Measurements from ENCODE around the gene TMEM120B. TPM values are rescaled to one million over a fixed set of nuclear protein-coding genes. Genes with fewer than 3 reads are reported as not detected.

TMEM120B gene
- total RNA-seq, 2 experiments from 2014 or later, result 12.4 to 21.5 TPM

DNA sequence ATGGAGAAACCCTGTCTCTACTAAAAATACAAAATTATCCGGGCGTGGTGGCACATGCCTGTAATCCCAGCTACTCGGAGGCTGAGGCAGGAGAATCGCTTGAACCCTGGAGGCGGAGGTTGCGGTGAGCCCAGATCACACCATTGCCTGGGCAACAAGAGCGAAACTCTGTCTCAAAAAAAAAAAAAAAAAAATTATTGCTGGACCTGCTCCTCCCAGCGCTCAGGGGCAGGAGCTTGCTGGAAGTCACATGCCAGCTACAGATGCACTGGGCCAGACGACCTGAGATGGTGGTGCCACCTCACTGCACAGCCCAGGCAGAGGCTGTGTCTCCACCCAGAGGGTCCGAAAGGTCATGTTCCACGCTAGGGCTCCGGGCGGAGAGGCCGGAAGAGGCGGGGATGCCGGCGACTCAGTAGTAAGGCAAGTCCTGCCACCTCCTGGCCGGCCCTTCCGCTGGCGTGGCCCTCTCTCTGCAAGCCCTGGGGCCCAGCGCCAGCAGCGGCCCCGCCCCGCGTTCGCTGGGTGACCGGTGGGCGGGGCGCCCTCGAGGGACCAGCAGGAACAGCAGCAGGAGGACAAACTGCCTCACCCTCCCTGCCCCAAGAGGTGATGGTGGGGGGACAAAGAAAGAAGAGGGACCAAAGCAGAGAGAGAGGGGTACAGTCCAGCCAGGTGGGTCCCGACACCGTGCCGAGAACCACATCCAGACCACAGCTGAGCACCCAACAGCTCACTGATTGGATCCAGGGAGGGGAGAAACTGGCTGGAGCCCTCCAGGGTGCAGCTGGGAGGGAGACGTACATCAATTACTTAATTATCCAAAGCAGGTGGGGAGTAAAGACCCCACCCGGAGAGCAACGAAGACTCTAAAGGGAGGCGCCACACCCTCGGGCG, 84.6 kb downstream of the TMEM120B start:
- Histone ChIP-seq H4K20me1 (ENCODE audit: insufficient read depth, low read length) (no peaks in the 10 kb centered on the region), H3K36me3 (ENCODE audit: insufficient read depth, low read length) (peaks cover 9% of the 10 kb centered on the region; the same call in 1 of the 2 replicates), H3K4me3 (ENCODE audit: low read depth, low read length, poor library complexity, severe bottlenecking) (no peak overlapping the region), H3K9me3 (ENCODE audit: low read length) (no peaks in the 10 kb centered on the region), H3K4me2 (ENCODE audit: low read length) (peak overlapping the region; percentile 58; the same call in 1 of the 2 replicates), H3K9me2 (ENCODE audit: insufficient read depth, low read length) (no peaks in the 10 kb centered on the region), H3K4me1 (ENCODE audit: insufficient read depth, low read length, poor library complexity, severe bottlenecking) (peaks cover 60% of the 10 kb centered on the region), H3K27ac (ENCODE audit: low read depth, low read length, poor library complexity, severe bottlenecking) (no peak overlapping the region), H3K79me2 (ENCODE audit: insufficient read depth, low read depth, low read length) (peaks cover 10% of the 10 kb centered on the region; the same call in 1 of the 2 replicates), H2AFZ (ENCODE audit: low read length) (no peak overlapping the region)
- ChIA-PET CTCF (ENCODE audit: unreplicated experiment) (no interaction called here), POLR2A (interaction anchor here (1.0 kb wide), 1 partner anchor 14 kb away, joined by 3 read pairs; no protein-coding TSS in a partner anchor)
- intact Hi-C loops (cut with micrococcal nuclease; ENCODE audit: unreplicated experiment), result no loop called here
- BruUV-seq (replicated peaks), result no TSS peak
- no peak for TF ChIP-seq CTCF (conservative IDR thresholded peaks at IDR 0.05; ENCODE audit: low read length)
- TF ChIP-seq EZH2phosphoT487 (IDR thresholded peaks at IDR 0.05; ENCODE audit: borderline replicate concordance, low read depth, low read length), result no peak
- no peak for DNase-seq (ENCODE audit: low spot score)

DNA sequence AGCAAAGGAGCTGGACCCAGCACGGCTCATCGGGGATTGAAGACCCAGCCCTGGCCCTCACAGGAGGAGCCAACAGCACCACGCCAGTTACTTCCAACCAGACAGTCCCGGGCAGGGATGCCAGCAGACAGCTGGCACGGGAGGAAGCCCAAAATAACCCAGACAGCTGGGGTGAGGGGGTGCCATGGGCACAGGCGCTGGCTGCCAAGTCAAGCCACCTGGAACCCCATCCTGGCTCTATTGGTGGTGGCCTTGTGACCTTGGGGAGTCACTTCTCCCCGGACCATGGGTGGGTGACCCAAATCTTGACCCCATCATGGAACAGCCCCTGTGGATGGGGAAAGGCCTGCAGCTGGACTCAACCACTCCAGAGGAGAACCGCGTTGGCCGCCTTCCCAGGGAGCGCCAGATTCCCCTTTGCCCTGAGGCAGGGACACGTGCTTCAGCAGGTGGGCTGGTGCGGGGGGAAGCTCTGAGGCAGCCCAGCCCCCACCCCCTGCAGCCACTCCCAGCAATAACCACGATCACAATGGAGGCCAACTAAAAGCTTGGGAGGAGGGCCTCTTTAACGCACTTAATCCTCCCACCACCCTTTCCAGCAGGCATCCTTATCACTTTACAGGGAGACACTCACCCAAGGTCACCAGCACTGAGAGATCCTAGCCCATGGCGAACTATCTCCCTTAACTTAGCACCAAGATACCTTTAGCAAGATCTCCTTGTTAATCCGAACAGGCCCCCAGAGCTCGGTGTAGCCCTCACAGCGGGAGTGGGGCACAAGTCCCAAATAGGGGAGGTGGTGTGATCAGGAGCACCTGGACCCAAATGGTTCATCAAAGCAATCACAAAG, 85.6 kb downstream of the TMEM120B start:
- no peak overlapping the region for H3K27ac ChIP-seq (ENCODE audit: low read depth, low read length, poor library complexity, severe bottlenecking)
- H3K9me3 ChIP-seq (ENCODE audit: low read length), result no peaks in the 10 kb centered on the region
- peaks cover 16% of the 10 kb centered on the region; the same call in 1 of the 2 replicates for H3K79me2 ChIP-seq (ENCODE audit: insufficient read depth, low read depth, low read length)
- BruUV-seq (replicated peaks), result no TSS peak
- POLR2A ChIA-PET, result interaction anchor here (0.6 kb wide), 3 partner anchors 9 to 211 kb away, joined by 3 to 4 read pairs (median 3); no protein-coding TSS in a partner anchor
- no peak overlapping the region for H2AFZ ChIP-seq (ENCODE audit: low read length)
- intact Hi-C loops (cut with micrococcal nuclease; ENCODE audit: unreplicated experiment), result no loop called here
- CTCF ChIA-PET (ENCODE audit: unreplicated experiment), result interaction anchor here (1.0 kb wide), 1 partner anchor 14 kb away, joined by 3 read pairs; no protein-coding TSS in a partner anchor
- peak overlapping the region; percentile 58; the same call in 1 of the 2 replicates for H3K4me2 ChIP-seq (ENCODE audit: low read length)
- DNase-seq (ENCODE audit: low spot score), result no peak
- TF ChIP-seq EZH2phosphoT487 (IDR thresholded peaks at IDR 0.05; ENCODE audit: borderline replicate concordance, low read depth, low read length) (no peak), CTCF (conservative IDR thresholded peaks at IDR 0.05; ENCODE audit: low read length) (no peak)
- H3K9me2 ChIP-seq (ENCODE audit: insufficient read depth, low read length), result no peaks in the 10 kb centered on the region
- H3K4me3 ChIP-seq (ENCODE audit: low read depth, low read length, poor library complexity, severe bottlenecking), result no peak overlapping the region
- H4K20me1 ChIP-seq (ENCODE audit: insufficient read depth, low read length), result no peaks in the 10 kb centered on the region
- H3K4me1 ChIP-seq (ENCODE audit: insufficient read depth, low read length, poor library complexity, severe bottlenecking), result peaks cover 55% of the 10 kb centered on the region
- H3K36me3 ChIP-seq (ENCODE audit: insufficient read depth, low read length), result peaks cover 9% of the 10 kb centered on the region; the same call in 1 of the 2 replicates

Measured in OCI-LY7 (cell line).